DND-41 (cell line): ENCODE data around the gene SSUH2.

Source experiments
- ATAC-seq: fragments of 200-7000 bp; cut with Tn5 transposase; 3 replicates; pipeline ENCODE4 v1.9.1; 2021; ENCODE audit warnings: low read depth; ENCODE audit not compliant: insufficient read depth
- DNase-seq: peaks from one replicate; pipeline ENCODE4 v3.0.0-alpha.2; 2020
- H2AFZ ChIP-seq: 2 replicates; pipeline ENCODE4 v1.6.0; 2012; ENCODE audit warnings: low read depth, low read length
- H3K27ac ChIP-seq: 2 replicates; pipeline ENCODE4 v1.5.1; 2012; ENCODE audit warnings: low read length, inconsistent platforms
- H3K27me3 ChIP-seq: fragments of 200-600 bp; sonication (generic); 2 replicates; pipeline ENCODE4 v1.6.0; 2012; ENCODE audit warnings: low read length, mild to moderate bottlenecking, inconsistent platforms; ENCODE audit not compliant: insufficient read depth, poor library complexity
- H3K36me3 ChIP-seq: 2 replicates; pipeline ENCODE4 v1.5.1; 2012; ENCODE audit warnings: low read length, inconsistent platforms; ENCODE audit not compliant: insufficient read depth
- H3K4me1 ChIP-seq: 2 replicates; pipeline ENCODE4 v1.5.1; 2012; ENCODE audit warnings: mild to moderate bottlenecking, low read length; ENCODE audit not compliant: insufficient read depth
- H3K4me2 ChIP-seq: 2 replicates; pipeline ENCODE4 v1.6.0; 2012; ENCODE audit warnings: mild to moderate bottlenecking, moderate library complexity, low read length, inconsistent platforms; ENCODE audit not compliant: insufficient read depth
- H3K4me3 ChIP-seq, 2 experiments: fragments of 200-600 bp in 1 of 2; shearing (Covaris generic) in 1 of 2; 2 replicates each; pipeline ENCODE4 v1.5.1; 2012 to 2016; ENCODE audit warnings: inconsistent platforms in 2 of 2, low read length in 2 of 2, mild to moderate bottlenecking in 2 of 2, low read depth in 1 of 2, moderate library complexity in 1 of 2
- H3K79me2 ChIP-seq: 2 replicates; pipeline ENCODE4 v1.6.0; 2012; ENCODE audit warnings: low read length, inconsistent platforms; ENCODE audit not compliant: insufficient read depth
- H3K9ac ChIP-seq: 2 replicates; pipeline ENCODE4 v1.6.0; 2012; ENCODE audit warnings: low read depth, mild to moderate bottlenecking, inconsistent platforms, low read length, moderate library complexity
- H3K9me3 ChIP-seq: 2 replicates; pipeline ENCODE4 v1.5.1; 2012; ENCODE audit warnings: low read length, moderate library complexity, mild to moderate bottlenecking, inconsistent platforms; ENCODE audit not compliant: insufficient read depth, severe bottlenecking
- H4K20me1 ChIP-seq: 2 replicates; pipeline ENCODE4 v1.6.0; 2012; ENCODE audit warnings: low read length; ENCODE audit not compliant: insufficient read depth
- CTCF ChIP-seq: IDR thresholded peaks from 2 replicates; pipeline ENCODE4 v1.5.1; 2012; ENCODE audit warnings: borderline replicate concordance, low read length, moderate library complexity, mild to moderate bottlenecking; ENCODE audit not compliant: poor library complexity, severe bottlenecking; ENCODE audit errors: extremely low read depth
- EZH2 ChIP-seq: IDR thresholded peaks from 3 replicates; pipeline ENCODE4 v1.6.1; 2012; ENCODE audit warnings: borderline replicate concordance, low read depth, mild to moderate bottlenecking, moderate library complexity, low read length, inconsistent platforms; ENCODE audit not compliant: severe bottlenecking

Gene SSUH2

GRCh38 chr3:8642001-8642400, 2.6 kb downstream of the SSUH2 start:
- Histone ChIP-seq H3K79me2 (no peaks in the 10 kb centered on the region), H3K27me3 (peaks cover 2% of the 10 kb centered on the region), H3K4me1 (no peaks in the 10 kb centered on the region)

GRCh38 chr3:8641472-8641871, 3.1 kb downstream of the SSUH2 start:
- TF ChIP-seq CTCF, result no peak
- TF ChIP-seq EZH2, result no peak
- Histone ChIP-seq H3K4me2 (no peak overlapping the region), H3K79me2 (no peaks in the 10 kb centered on the region), H3K27ac (no peak overlapping the region), H3K4me3 (no peak overlapping the region), H2AFZ (no peak overlapping the region), H4K20me1 (no peaks in the 10 kb centered on the region), H3K27me3 (peaks cover 2% of the 10 kb centered on the region), H3K4me1 (no peaks in the 10 kb centered on the region), H3K36me3 (no peaks in the 10 kb centered on the region), H3K9me3 (no peaks in the 10 kb centered on the region), H3K9ac (no peak overlapping the region)
- DNase-seq (no peak), ATAC-seq (no peak)

More at GRCh38 chr3:8642001-8642400, 2.6 kb downstream of the SSUH2 start:
- Histone ChIP-seq H3K4me2 (no peak overlapping the region), H3K27ac (no peak overlapping the region), H3K9ac (no peak overlapping the region), H2AFZ (no peak overlapping the region), H3K9me3 (no peaks in the 10 kb centered on the region), H3K36me3 (no peaks in the 10 kb centered on the region), H4K20me1 (no peaks in the 10 kb centered on the region), H3K4me3 (no peak overlapping the region)
- TF ChIP-seq CTCF (no peak), EZH2 (no peak)
- ATAC-seq, result no peak
- DNase-seq, result no peak

- Histone ChIP-seq H3K9ac (no peak overlapping the region), H3K4me2 (no peak overlapping the region), H3K9me3 (no peaks in the 10 kb centered on the region), H3K4me1 (no peaks in the 10 kb centered on the region), H3K79me2 (no peaks in the 10 kb centered on the region), H3K4me3 (no peak overlapping the region), H2AFZ (no peak overlapping the region), H3K27me3 (peaks cover 2% of the 10 kb centered on the region), H4K20me1 (no peaks in the 10 kb centered on the region), H3K27ac (no peak overlapping the region), H3K36me3 (no peaks in the 10 kb centered on the region)
- DNase-seq, result no peak
- no peak for ATAC-seq
- TF ChIP-seq CTCF (no peak), EZH2 (no peak)
Observed at GRCh38 chr3:8640223-8640622, 4.4 kb downstream of the SSUH2 start.

- no peaks in the 10 kb centered on the region for H3K79me2 ChIP-seq
- H2AFZ ChIP-seq, result no peak overlapping the region
- ATAC-seq, result no peak
- H3K27me3 ChIP-seq, result peaks cover 2% of the 10 kb centered on the region
- DNase-seq, result no peak
- no peak overlapping the region for H3K4me3 ChIP-seq
- TF ChIP-seq EZH2 (no peak), CTCF (no peak)
- no peaks in the 10 kb centered on the region for H3K9me3 ChIP-seq
- H3K9ac ChIP-seq, result no peak overlapping the region
- H3K4me1 ChIP-seq, result no peaks in the 10 kb centered on the region
- H3K36me3 ChIP-seq, result no peaks in the 10 kb centered on the region
- H3K4me2 ChIP-seq, result no peak overlapping the region
- no peak overlapping the region for H3K27ac ChIP-seq
- no peaks in the 10 kb centered on the region for H4K20me1 ChIP-seq
Observed at GRCh38 chr3:8639659-8640000, 5.0 kb downstream of the SSUH2 start.
